CD4-positive, CD25-positive, alpha-beta regulatory T cell (primary cell): ENCODE measurements around the gene ABHD16A. TPM values are rescaled to one million over a fixed set of nuclear protein-coding genes. Genes with fewer than 3 reads are reported as not detected.

Source experiments
- ATAC-seq, 2 donors: fragments of 150-1000 bp; cut with Tn5 transposase; one replicate each; pipeline ENCODE4 v1.10.0; 2021; ENCODE audit warnings: low read depth in 2 of 2, moderate number of reproducible peaks in 2 of 2, moderate library complexity in 1 of 2
- DNase-seq, 3 donors: peaks; one replicate each; pipeline versions ENCODE4 v3.0.0 to v3.0.0-alpha.2; 2012 to 2022; ENCODE audit warnings: mixed read lengths in 1 of 3
- H3K27ac ChIP-seq: one replicate; pipeline ENCODE4 v1.7.0; 2013; ENCODE audit warnings: mild to moderate bottlenecking, low read length; ENCODE audit not compliant: insufficient read depth, poor library complexity, severe bottlenecking
- H3K27me3 ChIP-seq: one replicate; pipeline ENCODE4 v1.7.0; 2013; ENCODE audit warnings: low read length; ENCODE audit not compliant: control insufficient read depth, insufficient read depth
- H3K36me3 ChIP-seq: one replicate; pipeline ENCODE4 v1.7.0; 2013; ENCODE audit warnings: mild to moderate bottlenecking, low read length, moderate library complexity; ENCODE audit not compliant: control insufficient read depth, insufficient read depth
- H3K4me1 ChIP-seq: 2 replicates; pipeline ENCODE4 v1.7.0; 2013; ENCODE audit warnings: mild to moderate bottlenecking, low read length; ENCODE audit not compliant: insufficient read depth, control insufficient read depth, poor library complexity, severe bottlenecking
- H3K4me3 ChIP-seq: one replicate; pipeline ENCODE4 v1.7.0; 2013; ENCODE audit warnings: low read depth, mild to moderate bottlenecking, low read length, moderate library complexity
- H3K9me3 ChIP-seq, 2 experiments: 1 replicate in 1 of 2; 2 replicates in 1 of 2; pipeline ENCODE4 v1.7.0; 2013; ENCODE audit warnings: low read length in 2 of 2, mild to moderate bottlenecking in 1 of 2, moderate library complexity in 1 of 2; ENCODE audit not compliant: control insufficient read depth in 2 of 2
- H3K27ac Mint-ChIP-seq, 3 donors: one replicate each; pipeline ENCODE4 v1.8.0; 2020 to 2022; ENCODE audit warnings: mild to moderate bottlenecking in 3 of 3, mixed read lengths in 3 of 3, moderate library complexity in 2 of 3
- H3K27me3 Mint-ChIP-seq: one replicate; pipeline ENCODE4 v1.8.0; 2022; ENCODE audit warnings: mild to moderate bottlenecking, mixed read lengths
- H3K36me3 Mint-ChIP-seq: one replicate; pipeline ENCODE4 v1.8.0; 2020; ENCODE audit warnings: mixed read lengths
- H3K4me1 Mint-ChIP-seq, 4 donors: one replicate each; pipeline ENCODE4 v1.8.0; 2020 to 2022; ENCODE audit warnings: mixed read lengths in 4 of 4, mild to moderate bottlenecking in 1 of 4
- H3K4me3 Mint-ChIP-seq, 4 donors: one replicate each; pipeline ENCODE4 v1.8.0; 2020 to 2022; ENCODE audit warnings: mild to moderate bottlenecking in 4 of 4, mixed read lengths in 4 of 4, moderate library complexity in 3 of 4
- H3K9me3 Mint-ChIP-seq, 7 donors: one replicate each; pipeline ENCODE4 v1.8.0; 2020 to 2022; ENCODE audit warnings: mixed read lengths in 7 of 7, mild to moderate bottlenecking in 3 of 7, moderate library complexity in 2 of 7
- polyA plus RNA-seq, 4 donors: library from polyadenylated mRNA; unstranded; fragments of 300-500 nt; fragmentation: Illumina TruSeq; gene quantifications; one replicate each; pipeline ENCODE4 v1.2.3, GENCODE V29; 2021
- total RNA-seq: library from RNA; stranded (reverse); gene quantifications from one replicate; pipeline ENCODE4 v1.2.3, GENCODE V29; 2022

ABHD16A gene
- total and polyA plus RNA-seq, 5 donors from 2014 or later, result 33.4 to 78.4 (median 36.6) TPM

GRCh38 chr6:31722173-31722572 is 19.0 kb upstream of the ABHD16A start:
- H3K27ac Mint-ChIP-seq, result no peak overlapping the region
- H3K4me1 Mint-ChIP-seq, result peaks cover 0 to 6% (median 2%) of the 10 kb centered on the region in 4 donors
- ATAC-seq (no peak), DNase-seq (no peak)
- peaks cover 4% of the 10 kb centered on the region for H3K36me3 Mint-ChIP-seq
- Histone ChIP-seq H3K4me1 (no peaks in the 10 kb centered on the region), H3K36me3 (no peaks in the 10 kb centered on the region), H3K9me3 (no peaks in the 10 kb centered on the region), H3K4me3 (no peak overlapping the region), H3K27me3 (no peaks in the 10 kb centered on the region), H3K27ac (no peak overlapping the region)
- no peaks in the 10 kb centered on the region for H3K27me3 Mint-ChIP-seq
- no peak overlapping the region for H3K4me3 Mint-ChIP-seq
- peaks cover 0 to 1% (median 0%) of the 10 kb centered on the region in 7 donors for H3K9me3 Mint-ChIP-seq

- no peaks in the 10 kb centered on the region for H3K9me3 ChIP-seq
- H3K4me3 ChIP-seq, result no peak within 1 kb of the TSS
- Mint-ChIP-seq H3K27me3 (no peaks in the 10 kb centered on the region), H3K9me3 (peaks cover 0 to 1% (median 0%) of the 10 kb centered on the region in 7 donors), H3K4me3 (no peak within 1 kb of the TSS), H3K27ac (peak within 1 kb of the TSS in 1 of 3 donors; percentile 84), H3K4me1 (peaks cover 0 to 4% (median 2%) of the 10 kb centered on the region in 4 donors), H3K36me3 (peaks cover 4% of the 10 kb centered on the region)
- no peaks in the 10 kb centered on the region for H3K27me3 ChIP-seq
- DNase-seq (no peak), ATAC-seq (no peak)
- no peaks in the 10 kb centered on the region for H3K4me1 ChIP-seq
- H3K27ac ChIP-seq, result no peak within 1 kb of the TSS
- no peaks in the 10 kb centered on the region for H3K36me3 ChIP-seq
These were observed 18.4 kb upstream of the ABHD16A start, which contains the start of gene LY6G6C for GRCh38 chr6:31721351-31722020. Gene LY6G6C, minus strand, starts transcription at chr6:31721746. Its CDS starts 67 bp downstream, at chr6:31721679.

- Mint-ChIP-seq H3K27ac (no peak overlapping the region), H3K36me3 (no peaks in the 10 kb centered on the region), H3K4me1 (no peaks in the 10 kb centered on the region), H3K27me3 (no peaks in the 10 kb centered on the region), H3K4me3 (no peak overlapping the region), H3K9me3 (no peaks in the 10 kb centered on the region)
- Histone ChIP-seq H3K27ac (no peak overlapping the region), H3K36me3 (no peaks in the 10 kb centered on the region), H3K9me3 (no peaks in the 10 kb centered on the region), H3K4me1 (no peaks in the 10 kb centered on the region), H3K27me3 (no peaks in the 10 kb centered on the region), H3K4me3 (no peak overlapping the region)
- DNase-seq (no peak), ATAC-seq (no peak)
These were observed 17.2 kb upstream of the ABHD16A start for GRCh38 chr6:31720196-31720770.

GRCh38 chr6:31719001-31719400 is 15.9 kb upstream of the ABHD16A start:
- no peaks in the 10 kb centered on the region for H3K4me1 ChIP-seq
- peaks cover 0 to 2% (median under 1%) of the 10 kb centered on the region in 4 donors for H3K4me1 Mint-ChIP-seq
- no peak overlapping the region for H3K27ac Mint-ChIP-seq
- H3K27me3 ChIP-seq, result no peaks in the 10 kb centered on the region
- H3K36me3 Mint-ChIP-seq, result no peaks in the 10 kb centered on the region
- no peaks in the 10 kb centered on the region for H3K9me3 Mint-ChIP-seq
- H3K4me3 ChIP-seq, result no peak overlapping the region
- no peak for ATAC-seq
- H3K4me3 Mint-ChIP-seq, result no peak overlapping the region
- no peak overlapping the region for H3K27ac ChIP-seq
- H3K27me3 Mint-ChIP-seq, result no peaks in the 10 kb centered on the region
- no peak for DNase-seq
- H3K36me3 ChIP-seq, result no peaks in the 10 kb centered on the region
- no peaks in the 10 kb centered on the region for H3K9me3 ChIP-seq

- peaks cover 0 to 3% (median under 1%) of the 10 kb centered on the region in 4 donors for H3K4me1 Mint-ChIP-seq
- Histone ChIP-seq H3K27me3 (no peaks in the 10 kb centered on the region), H3K36me3 (no peaks in the 10 kb centered on the region), H3K4me1 (no peaks in the 10 kb centered on the region), H3K4me3 (no peak overlapping the region), H3K9me3 (no peaks in the 10 kb centered on the region), H3K27ac (no peak overlapping the region)
- no peak for DNase-seq
- no peaks in the 10 kb centered on the region for H3K36me3 Mint-ChIP-seq
- no peak overlapping the region for H3K4me3 Mint-ChIP-seq
- no peak for ATAC-seq
- H3K27ac Mint-ChIP-seq, result no peak overlapping the region
- H3K27me3 Mint-ChIP-seq, result no peaks in the 10 kb centered on the region
- H3K9me3 Mint-ChIP-seq, result no peaks in the 10 kb centered on the region
These were observed 15.1 kb upstream of the ABHD16A start for GRCh38 chr6:31718265-31718664.

- ATAC-seq, result no peak
- H3K27ac Mint-ChIP-seq, result peak overlapping the region in 1 of 3 donors; percentile 15
These were observed 14.5 kb upstream of the ABHD16A start for GRCh38 chr6:31717499-31718222.

GRCh38 chr6:31715022-31715958 is 12.2 kb upstream of the ABHD16A start, which contains the start of gene LY6G6D:
Gene LY6G6D, plus strand, starts transcription at chr6:31715348. Its CDS starts 8 bp downstream, at chr6:31715356.
- Histone ChIP-seq H3K4me3 (no peak within 1 kb of the TSS), H3K27me3 (no peaks in the 10 kb centered on the region), H3K27ac (no peak within 1 kb of the TSS), H3K4me1 (peaks cover 11% of the 10 kb centered on the region), H3K36me3 (no peaks in the 10 kb centered on the region), H3K9me3 (no peaks in the 10 kb centered on the region)
- Mint-ChIP-seq H3K27ac (peak within 1 kb of the TSS in 2 of 3 donors; percentile 6 to 89), H3K27me3 (peaks cover 5% of the 10 kb centered on the region), H3K4me1 (peaks cover 0 to 22% (median 10%) of the 10 kb centered on the region in 4 donors), H3K9me3 (no peaks in the 10 kb centered on the region), H3K36me3 (no peaks in the 10 kb centered on the region), H3K4me3 (no peak within 1 kb of the TSS)
- ATAC-seq (no peak), DNase-seq (no peak)

More at GRCh38 chr6:31717499-31718222, 14.5 kb upstream of the ABHD16A start:
- Histone ChIP-seq H3K27me3 (no peaks in the 10 kb centered on the region), H3K36me3 (no peaks in the 10 kb centered on the region), H3K27ac (no peak overlapping the region), H3K4me3 (no peak overlapping the region), H3K9me3 (no peaks in the 10 kb centered on the region), H3K4me1 (no peaks in the 10 kb centered on the region)
- Mint-ChIP-seq H3K27me3 (peaks cover 1% of the 10 kb centered on the region), H3K4me1 (peaks cover 0 to 3% (median under 1%) of the 10 kb centered on the region in 4 donors), H3K9me3 (no peaks in the 10 kb centered on the region), H3K4me3 (no peak overlapping the region), H3K36me3 (no peaks in the 10 kb centered on the region)
- DNase-seq, result no peak
